ENCODE measurements around the gene CYTH3. TPM values are rescaled to one million over a fixed set of nuclear protein-coding genes. Genes with fewer than 3 reads are reported as not detected.

Gene CYTH3
- total and polyA plus RNA-seq, 2 of the 8 experiments (the other 6 are each of a cell fraction or from before 2014, with no cell fraction given): 10.3 to 11.9 TPM

GRCh38 chr7:6269527-6269926, 2.9 kb downstream of the CYTH3 start:
- no peak for DNase-seq (ENCODE audit: low read depth in 1 of 2, low spot score in 2 of 2)
- peaks cover 0 to 9% (median 6%) of the 10 kb centered on the region in 4 experiments; a peak in 4 of 7 replicates for H3K27me3 ChIP-seq (replicated peaks in 1 of 4; ENCODE audit: control insufficient read depth in 3 of 4, extremely low read depth in 1 of 4, insufficient read depth in 3 of 4, low read length in 3 of 4)
- no peak overlapping the region for H3K18ac ChIP-seq (ENCODE audit: extremely low read depth, low read length)
- no peak overlapping the region for H3K27ac ChIP-seq (ENCODE audit: low read depth, low read length)
- H3K4me1 ChIP-seq (replicated peaks in 1 of 4; ENCODE audit: control insufficient read depth in 3 of 4, insufficient read depth in 4 of 4, low read length in 3 of 4): peaks cover 3 to 13% (median 8%) of the 10 kb centered on the region in 4 experiments; a peak in 5 of 7 replicates
- H2AK5ac ChIP-seq (ENCODE audit: low read depth, low read length): no peak overlapping the region
- no peak overlapping the region for H2BK12ac ChIP-seq (ENCODE audit: low read depth, low read length)
- H3K9ac ChIP-seq (replicated peaks in 1 of 4; ENCODE audit: extremely low read depth in 1 of 4, low read depth in 3 of 4, low read length in 3 of 4): no peak overlapping the region
- H2BK20ac ChIP-seq (ENCODE audit: low read length): no peak overlapping the region
- H4K8ac ChIP-seq (ENCODE audit: extremely low read depth, insufficient read depth, low read length): no peak overlapping the region
- no peak overlapping the region for H2BK120ac ChIP-seq (replicated peaks; ENCODE audit: low read depth, low read length)
- WGBS, 2 experiments (ENCODE audit: extremely low coverage in 1 of 2, insufficient coverage in 1 of 2, insufficient read length in 1 of 2, insufficient replicate concordance in 2 of 2, low coverage in 1 of 2, low lambda C conversion rate in 2 of 2, missing lambda C conversion rate in 1 of 2): 86% methylated on average over 4 of the region's 4 CpGs; no CpG with 5 or more reads in 1 of the 2 experiments
- no peak overlapping the region for H3K23ac ChIP-seq (ENCODE audit: insufficient read length)
- no peak overlapping the region for H2BK15ac ChIP-seq (ENCODE audit: low read length)
- no peak overlapping the region for H2AFZ ChIP-seq (ENCODE audit: low read length)
- H3K79me2 ChIP-seq (ENCODE audit: control insufficient read depth in 1 of 2, insufficient read depth in 2 of 2, low read length in 2 of 2): peaks cover 0 to 24% of the 10 kb centered on the region in 2 experiments; a peak in 1 of 4 replicates
- no peak for FAIRE-seq
- H3K4me2 ChIP-seq (ENCODE audit: insufficient read depth in 1 of 2, low read depth in 2 of 2, low read length in 2 of 2): no peak overlapping the region
- POLR2A ChIA-PET (ENCODE audit: partially characterized antibody): interaction anchor here (1.3 to 1.6 kb wide), 2 partner anchors 16 to 35 kb away, joined by 3 read pairs; no protein-coding TSS in a partner anchor
- no peak overlapping the region for H3K56ac ChIP-seq (replicated peaks; ENCODE audit: insufficient read length, low read depth, low read length)
- H3K4ac ChIP-seq (replicated peaks; ENCODE audit: insufficient read length, low read depth, low read length): no peak overlapping the region
- H3K4me3 ChIP-seq (ENCODE audit: extremely low read depth in 1 of 4, insufficient read depth in 2 of 4, low read depth in 3 of 4, low read length in 4 of 4): no peak overlapping the region
- H3K36me3 ChIP-seq (ENCODE audit: control insufficient read depth in 2 of 4, insufficient read depth in 4 of 4, low read length in 3 of 4): no peaks in the 10 kb centered on the region
- H3K23me2 ChIP-seq (ENCODE audit: low read depth, low read length): peaks cover 12% of the 10 kb centered on the region; the same call in 1 of the 2 replicates
- H4K5ac ChIP-seq (ENCODE audit: insufficient read length, low read depth, low read length): no peak overlapping the region
- peaks cover 4 to 12% of the 10 kb centered on the region in 2 experiments for H4K20me1 ChIP-seq (replicated peaks in 1 of 2; ENCODE audit: control insufficient read depth in 1 of 2, insufficient read depth in 2 of 2, low read length in 2 of 2)
- no peaks in the 10 kb centered on the region for H3K9me3 ChIP-seq (ENCODE audit: insufficient read depth in 2 of 2, low read depth in 1 of 2, low read length in 1 of 2)
- CTCF ChIA-PET (ENCODE audit: partially characterized antibody): interaction anchor here (0.8 to 2.7 kb wide), 7 partner anchors 10 to 161 kb away, joined by 3 to 13 read pairs (median 3); no protein-coding TSS in a partner anchor
- H2BK5ac ChIP-seq (ENCODE audit: low read depth, low read length): no peak overlapping the region
- peaks cover 13% of the 10 kb centered on the region; the same call in 1 of the 2 replicates for H3K79me1 ChIP-seq (ENCODE audit: low read depth, low read length)
- no peak overlapping the region for H4K91ac ChIP-seq (replicated peaks; ENCODE audit: insufficient read length, low read length)
- H3K14ac ChIP-seq (ENCODE audit: insufficient read length): no peak overlapping the region
- TF ChIP-seq KDM4A (IDR thresholded peaks at IDR 0.05; ENCODE audit: low read depth, low read length, severe bottlenecking): no peak
- no peak for TF ChIP-seq SIN3A (conservative IDR thresholded peaks at IDR 0.05 in 1 of 2, IDR thresholded peaks at IDR 0.05 in 1 of 2; ENCODE audit: low read depth in 1 of 2, low read length in 2 of 2)
- no peak for TF ChIP-seq RXRA (IDR thresholded peaks at IDR 0.05; ENCODE audit: insufficient read depth, low read depth, low read length)
- no peak for TF ChIP-seq ATF3 (IDR thresholded peaks at IDR 0.05; ENCODE audit: insufficient read depth, low read depth, low read length)
- TF ChIP-seq HDAC6 (IDR thresholded peaks at IDR 0.05; ENCODE audit: low read depth, low read length): no peak
- TF ChIP-seq BCL11A (IDR thresholded peaks at IDR 0.05; ENCODE audit: low read depth in 2 of 2, low read length in 2 of 2): no peak
- TF ChIP-seq RAD21 (IDR thresholded peaks at IDR 0.05 in 1 of 2, conservative IDR thresholded peaks at IDR 0.05 in 1 of 2; ENCODE audit: low read depth in 2 of 2, low read length in 2 of 2): no peak
- no peak for TF ChIP-seq SP4 (IDR thresholded peaks at IDR 0.05; ENCODE audit: low read length)
- TF ChIP-seq TEAD4 (IDR thresholded peaks at IDR 0.05; ENCODE audit: low read depth, low read length): no peak
- TF ChIP-seq MAX (IDR thresholded peaks at IDR 0.05): no peak
- no peak for TF ChIP-seq EP300 (IDR thresholded peaks at IDR 0.05; ENCODE audit: borderline replicate concordance in 1 of 2, low read depth in 2 of 2, low read length in 2 of 2)

Data from H1 (cell line).